ENCODE results near the gene ZFAND6.
A peak's percentile ranks its signal among the peaks of the same experiment; 100 is the strongest.

Gene ZFAND6

GRCh38 chr15:80052597-80053304, 6.7 kb upstream of the ZFAND6 start:
- DNase-seq (ENCODE audit: low read depth) = no peak

GRCh38 chr15:80055933-80056332, 3.5 kb upstream of the ZFAND6 start:
- no peak for DNase-seq (ENCODE audit: low read depth)

- no peak for DNase-seq (ENCODE audit: low read depth)
Observed at GRCh38 chr15:80058044-80058443, 1.4 kb upstream of the ZFAND6 start.

- no peak for DNase-seq (ENCODE audit: low read depth)
Observed at GRCh38 chr15:80059786-80060355, 395 bp downstream of the ZFAND6 start.

GRCh38 chr15:80060356-80061006, 1.0 kb downstream of the ZFAND6 start:
- no peak for DNase-seq (ENCODE audit: low read depth)

- DNase-seq (ENCODE audit: low read depth) = no peak
Observed at GRCh38 chr15:80061582-80061981, 2.1 kb downstream of the ZFAND6 start.

GRCh38 chr15:80066912-80067311, 7.4 kb downstream of the ZFAND6 start:
- no peak for DNase-seq (ENCODE audit: low read depth)

- DNase-seq (ENCODE audit: low read depth) = peak; percentile 44
Observed at GRCh38 chr15:80068578-80068977, 9.1 kb downstream of the ZFAND6 start.

GRCh38 chr15:80070840-80071239, 11.4 kb downstream of the ZFAND6 start:
- DNase-seq (ENCODE audit: low read depth) = no peak

GRCh38 chr15:80071652-80072051, 12.2 kb downstream of the ZFAND6 start:
- no peak for DNase-seq (ENCODE audit: low read depth)

GRCh38 chr15:80072285-80072994, 13.0 kb downstream of the ZFAND6 start:
- DNase-seq (ENCODE audit: low read depth) = peak; percentile 87

- no peak for DNase-seq (ENCODE audit: low read depth)
Observed at GRCh38 chr15:80073197-80073596, 13.7 kb downstream of the ZFAND6 start.

GRCh38 chr15:80076321-80077318, 17.1 kb downstream of the ZFAND6 start:
- DNase-seq (ENCODE audit: low read depth) = no peak

GRCh38 chr15:80081390-80081789, 21.9 kb downstream of the ZFAND6 start:
- no peak for DNase-seq (ENCODE audit: low read depth)

- DNase-seq (ENCODE audit: low read depth) = no peak
Observed at GRCh38 chr15:80087104-80087503, 27.6 kb downstream of the ZFAND6 start.

- no peak for DNase-seq (ENCODE audit: low read depth)
Observed at GRCh38 chr15:80090041-80090440, 30.6 kb downstream of the ZFAND6 start.

- no peak for DNase-seq (ENCODE audit: low read depth)
Observed at GRCh38 chr15:80090879-80091503, 31.5 kb downstream of the ZFAND6 start.

GRCh38 chr15:80093854-80094418, 34.5 kb downstream of the ZFAND6 start:
- no peak for DNase-seq (ENCODE audit: low read depth)

GRCh38 chr15:80095511-80095910, 36.0 kb downstream of the ZFAND6 start:
- no peak for DNase-seq (ENCODE audit: low read depth)

- no peak for DNase-seq (ENCODE audit: low read depth)
Observed at GRCh38 chr15:80095969-80096368, 36.5 kb downstream of the ZFAND6 start.

GRCh38 chr15:80098341-80098740, 38.9 kb downstream of the ZFAND6 start:
- DNase-seq (ENCODE audit: low read depth) = no peak
